GM18520 (cell line): ENCODE measurements around the gene ZDHHC24.

Experiments
- ATAC-seq: cut with Tn5 transposase; IDR thresholded peaks from one replicate; pipeline ENCODE4 v1.9.1; 2021; ENCODE audit not compliant: unreplicated experiment

ZDHHC24 gene

GRCh38 chr11:66475349-66476172, 70.3 kb downstream of the ZDHHC24 start:
- ATAC-seq: no peak

GRCh38 chr11:66473608-66474515, 72.0 kb downstream of the ZDHHC24 start:
- no peak for ATAC-seq

- ATAC-seq: no peak
Observed at GRCh38 chr11:66473167-66473566, 72.7 kb downstream of the ZDHHC24 start.

GRCh38 chr11:66472054-66472453, 73.8 kb downstream of the ZDHHC24 start:
- no peak for ATAC-seq

- ATAC-seq: no peak
Observed at GRCh38 chr11:66471142-66471541, 74.7 kb downstream of the ZDHHC24 start.
